ENCODE data around the gene ADAM29.
"Not testable (repeated sequence)": the region's sequence is repeated elsewhere in the genome, so short reads cannot be mapped to it uniquely, and the experiment has no call there.

The ADAM29 gene

GRCh38 chr4:175019447-175019846 is 101.3 kb downstream of the ADAM29 start:
- not testable (repeated sequence) for H3K4me1 Mint-ChIP-seq

More at GRCh38 chr4:175019447-175019846, 101.3 kb downstream of the ADAM29 start:
- not testable (repeated sequence) for H3K36me3 Mint-ChIP-seq; H3K4me3 Mint-ChIP-seq; ATAC-seq; H3K27ac Mint-ChIP-seq; DNase-seq (ENCODE audit: low spot score in 2 of 2)
- H3K9me3 Mint-ChIP-seq = peaks cover 19% of the 10 kb centered on the region
